Mononuclear cell (primary cell): ENCODE results near the gene EXOC3L1. TPM values are rescaled to one million over a fixed set of nuclear protein-coding genes. Genes with fewer than 3 reads are reported as not detected.

Experiments used
- H3K27me3 ChIP-seq: 2 replicates; pipeline ENCODE4 v1.6.0; 2011; ENCODE audit warnings: low read length, control low read depth; ENCODE audit not compliant: insufficient read depth
- H3K4me1 ChIP-seq: 2 replicates; pipeline ENCODE4 v1.5.1; 2011; ENCODE audit warnings: mild to moderate bottlenecking, low read length, control low read depth; ENCODE audit not compliant: insufficient read depth
- H3K4me3 ChIP-seq: 2 replicates; pipeline ENCODE4 v1.5.1; 2011; ENCODE audit warnings: mild to moderate bottlenecking, low read length, moderate library complexity
- H3K9me3 ChIP-seq: 2 replicates; pipeline ENCODE4 v1.5.1; 2011; ENCODE audit warnings: low read depth, mild to moderate bottlenecking, control low read depth, low read length
- total RNA-seq: library from RNA; depleted of rRNA; stranded (reverse); fragments of >200 nt; gene quantifications from one replicate; pipeline ENCODE4 v1.2.3, GENCODE V29; 2012

EXOC3L1 gene
- total RNA-seq, 1 donor = 0.42 TPM

GRCh38 chr16:67194260-67194659, 4.3 kb upstream of the EXOC3L1 start:
- Histone ChIP-seq H3K4me3 (no peak overlapping the region), H3K27me3 (no peaks in the 10 kb centered on the region), H3K9me3 (no peaks in the 10 kb centered on the region), H3K4me1 (peaks cover 28% of the 10 kb centered on the region)

GRCh38 chr16:67193536-67193935, 3.6 kb upstream of the EXOC3L1 start:
- Histone ChIP-seq H3K4me3 (no peak overlapping the region), H3K4me1 (peaks cover 28% of the 10 kb centered on the region), H3K9me3 (no peaks in the 10 kb centered on the region)

GRCh38 chr16:67192781-67193361, 2.9 kb upstream of the EXOC3L1 start:
- peaks cover 28% of the 10 kb centered on the region for H3K4me1 ChIP-seq
- H3K9me3 ChIP-seq = no peaks in the 10 kb centered on the region
- peak overlapping the region; percentile 96 for H3K4me3 ChIP-seq
- no peaks in the 10 kb centered on the region for H3K27me3 ChIP-seq

More at GRCh38 chr16:67193536-67193935, 3.6 kb upstream of the EXOC3L1 start:
- no peaks in the 10 kb centered on the region for H3K27me3 ChIP-seq

GRCh38 chr16:67191995-67192681, 2.2 kb upstream of the EXOC3L1 start, which contains the start of gene E2F4:
Gene E2F4, plus strand, starts transcription at chr16:67192155. Its CDS starts 73 bp downstream, at chr16:67192228.
- peak within 1 kb of the TSS; percentile 96 for H3K4me3 ChIP-seq
- no peaks in the 10 kb centered on the region for H3K9me3 ChIP-seq
- peaks cover 28% of the 10 kb centered on the region for H3K4me1 ChIP-seq
- no peaks in the 10 kb centered on the region for H3K27me3 ChIP-seq

GRCh38 chr16:67191411-67191994, 1.6 kb upstream of the EXOC3L1 start:
- Histone ChIP-seq H3K9me3 (no peaks in the 10 kb centered on the region), H3K4me1 (peaks cover 28% of the 10 kb centered on the region), H3K27me3 (no peaks in the 10 kb centered on the region), H3K4me3 (peak overlapping the region; percentile 96)

GRCh38 chr16:67190448-67191399, 788 bp upstream of the EXOC3L1 start:
- no peaks in the 10 kb centered on the region for H3K9me3 ChIP-seq
- H3K27me3 ChIP-seq = no peaks in the 10 kb centered on the region
- peaks cover 32% of the 10 kb centered on the region for H3K4me1 ChIP-seq
- no peak overlapping the region for H3K4me3 ChIP-seq

- H3K4me3 ChIP-seq = no peak overlapping the region
- no peaks in the 10 kb centered on the region for H3K9me3 ChIP-seq
- peaks cover 43% of the 10 kb centered on the region for H3K4me1 ChIP-seq
- no peaks in the 10 kb centered on the region for H3K27me3 ChIP-seq
Measured at GRCh38 chr16:67188798-67189197, 1.1 kb downstream of the EXOC3L1 start.

- Histone ChIP-seq H3K4me1 (peaks cover 39% of the 10 kb centered on the region), H3K27me3 (no peaks in the 10 kb centered on the region), H3K9me3 (no peaks in the 10 kb centered on the region), H3K4me3 (no peak overlapping the region)
Measured at GRCh38 chr16:67188323-67188722, 1.6 kb downstream of the EXOC3L1 start.

- peaks cover 39% of the 10 kb centered on the region for H3K4me1 ChIP-seq
- no peaks in the 10 kb centered on the region for H3K27me3 ChIP-seq
- no peak overlapping the region for H3K4me3 ChIP-seq
- H3K9me3 ChIP-seq = no peaks in the 10 kb centered on the region
Measured at GRCh38 chr16:67187175-67187890, 2.6 kb downstream of the EXOC3L1 start.

- H3K4me1 ChIP-seq = peaks cover 36% of the 10 kb centered on the region
- H3K27me3 ChIP-seq = no peaks in the 10 kb centered on the region
- no peak overlapping the region for H3K4me3 ChIP-seq
- H3K9me3 ChIP-seq = no peaks in the 10 kb centered on the region
Measured at GRCh38 chr16:67186550-67186950, 3.4 kb downstream of the EXOC3L1 start.

- Histone ChIP-seq H3K4me1 (peaks cover 33% of the 10 kb centered on the region), H3K9me3 (no peaks in the 10 kb centered on the region), H3K27me3 (no peaks in the 10 kb centered on the region), H3K4me3 (peak overlapping the region; percentile 71)
Measured at GRCh38 chr16:67185651-67186134, 4.2 kb downstream of the EXOC3L1 start.

GRCh38 chr16:67184995-67185650, 4.8 kb downstream of the EXOC3L1 start:
- Histone ChIP-seq H3K27me3 (no peaks in the 10 kb centered on the region), H3K9me3 (no peaks in the 10 kb centered on the region), H3K4me3 (peak overlapping the region; percentile 71), H3K4me1 (peaks cover 33% of the 10 kb centered on the region)

- peaks cover 33% of the 10 kb centered on the region for H3K4me1 ChIP-seq
- no peaks in the 10 kb centered on the region for H3K27me3 ChIP-seq
- no peaks in the 10 kb centered on the region for H3K9me3 ChIP-seq
- H3K4me3 ChIP-seq = peak overlapping the region; percentile 71
Measured at GRCh38 chr16:67184453-67184994, 5.4 kb downstream of the EXOC3L1 start.
